GM20431 (cell line): Measurements from ENCODE around the gene SETD7.

Experiments
- in situ Hi-C: fragments of 300-500 bp; cut with MseI, MboI; formaldehyde crosslinking; loops from one replicate; pipeline ENCODE4 v1.15.0; 2020; ENCODE audit warnings: low sequenced_read_pairs; ENCODE audit not compliant: unreplicated experiment

The SETD7 gene

GRCh38 chr4:139575072-139575471 lies 19.1 kb upstream of the SETD7 start:
- in situ Hi-C loops, result no loop called here

GRCh38 chr4:139574641-139575040 lies 18.6 kb upstream of the SETD7 start:
- in situ Hi-C loops, result no loop called here

GRCh38 chr4:139568206-139568955 lies 12.4 kb upstream of the SETD7 start:
- in situ Hi-C loops, result no loop called here

GRCh38 chr4:139567159-139567870 lies 11.3 kb upstream of the SETD7 start:
- in situ Hi-C loops, result no loop called here

- in situ Hi-C loops, result no loop called here
These were observed 8.5 kb upstream of the SETD7 start for GRCh38 chr4:139564502-139564901.

- in situ Hi-C loops, result no loop called here
These were observed 7.5 kb upstream of the SETD7 start for GRCh38 chr4:139563515-139563914.

- in situ Hi-C loops, result no loop called here
These were observed 6.8 kb upstream of the SETD7 start for GRCh38 chr4:139562839-139563238.

GRCh38 chr4:139562067-139562684 lies 6.2 kb upstream of the SETD7 start:
- in situ Hi-C loops, result no loop called here

- in situ Hi-C loops, result no loop called here
These were observed 4.5 kb upstream of the SETD7 start for GRCh38 chr4:139560406-139561104.

- in situ Hi-C loops, result no loop called here
These were observed 3.7 kb upstream of the SETD7 start for GRCh38 chr4:139559687-139560086.

- in situ Hi-C loops, result no loop called here
These were observed 3.1 kb upstream of the SETD7 start for GRCh38 chr4:139559089-139559479.

GRCh38 chr4:139558235-139559088 lies 2.4 kb upstream of the SETD7 start:
- in situ Hi-C loops, result no loop called here

- in situ Hi-C loops, result no loop called here
These were observed 1.6 kb upstream of the SETD7 start for GRCh38 chr4:139557556-139558110.

- in situ Hi-C loops, result no loop called here
These were observed 921 bp upstream of the SETD7 start for GRCh38 chr4:139556724-139557555.

- in situ Hi-C loops, result no loop called here
These were observed 331 bp downstream of the SETD7 start for GRCh38 chr4:139555705-139556070.

- in situ Hi-C loops, result no loop called here
These were observed 920 bp downstream of the SETD7 start for GRCh38 chr4:139554893-139555704.

- in situ Hi-C loops, result no loop called here
These were observed 1.5 kb downstream of the SETD7 start for GRCh38 chr4:139554642-139554892.
